Astrocyte (in vitro differentiated cells and primary cell): Measurements from ENCODE around the gene MEGF11. TPM values are rescaled to one million over a fixed set of nuclear protein-coding genes. Genes with fewer than 3 reads are reported as not detected.
A peak's percentile ranks its signal among the peaks of the same experiment; 100 is the strongest.

ENCODE experiments used
- DNase-seq: peaks from one replicate; pipeline ENCODE4 v3.0.0-alpha.2; 2010; ENCODE audit warnings: low read depth
- FAIRE-seq: peaks from 2 replicates; lab custom pipeline; 2011; peaks lifted over from hg19 to GRCh38; lab: Jason Lieb, UNC
- H2AFZ ChIP-seq: 2 replicates; pipeline ENCODE4 v1.6.0; 2012; ENCODE audit warnings: low read depth, low read length, inconsistent platforms
- H3K27ac ChIP-seq: 2 replicates; pipeline ENCODE4 v1.5.1; 2011; ENCODE audit warnings: low read depth, low read length, inconsistent platforms
- H3K27me3 ChIP-seq: 2 replicates; pipeline ENCODE4 v1.6.0; 2011; ENCODE audit warnings: low read length, inconsistent platforms; ENCODE audit not compliant: insufficient read depth
- H3K36me3 ChIP-seq: 2 replicates; pipeline ENCODE4 v1.5.1; 2011; ENCODE audit warnings: low read length, inconsistent platforms; ENCODE audit not compliant: insufficient read depth
- H3K4me1 ChIP-seq: 2 replicates; pipeline ENCODE4 v1.5.1; 2011; ENCODE audit warnings: low read length, inconsistent platforms; ENCODE audit not compliant: insufficient read depth
- H3K4me2 ChIP-seq: 2 replicates; pipeline ENCODE4 v1.6.0; 2012; ENCODE audit warnings: low read length, inconsistent platforms
- H3K4me3 ChIP-seq: 2 replicates; pipeline ENCODE4 v1.5.1; 2011; ENCODE audit warnings: low read depth, mild to moderate bottlenecking, low read length, inconsistent platforms; ENCODE audit not compliant: insufficient read depth
- H3K79me2 ChIP-seq: 2 replicates; pipeline ENCODE4 v1.6.0; 2012; ENCODE audit warnings: mild to moderate bottlenecking, low read length, inconsistent platforms; ENCODE audit not compliant: insufficient read depth
- H3K9ac ChIP-seq: 2 replicates; pipeline ENCODE4 v1.6.0; 2012; ENCODE audit warnings: mild to moderate bottlenecking, low read length, inconsistent platforms
- H3K9me3 ChIP-seq: 2 replicates; pipeline ENCODE4 v1.5.1; 2012; ENCODE audit warnings: low read depth, mild to moderate bottlenecking, low read length, inconsistent platforms; ENCODE audit not compliant: insufficient read depth
- H4K20me1 ChIP-seq: 2 replicates; pipeline ENCODE4 v1.6.0; 2012; ENCODE audit warnings: low read length, inconsistent platforms; ENCODE audit not compliant: insufficient read depth
- H3K27ac Mint-ChIP-seq: one replicate; pipeline ENCODE4 v1.8.0; 2021; ENCODE audit warnings: mild to moderate bottlenecking, mixed read lengths; ENCODE audit not compliant: unreplicated experiment
- H3K27me3 Mint-ChIP-seq: one replicate; pipeline ENCODE4 v1.8.0; 2021; ENCODE audit warnings: low read depth, mixed read lengths; ENCODE audit not compliant: unreplicated experiment
- H3K36me3 Mint-ChIP-seq: one replicate; pipeline ENCODE4 v1.8.0; 2021; ENCODE audit warnings: low read depth, mixed read lengths; ENCODE audit not compliant: unreplicated experiment
- H3K4me1 Mint-ChIP-seq: one replicate; pipeline ENCODE4 v1.8.0; 2021; ENCODE audit warnings: low read depth, mixed read lengths; ENCODE audit not compliant: unreplicated experiment
- H3K4me3 Mint-ChIP-seq: one replicate; pipeline ENCODE4 v1.8.0; 2021; ENCODE audit warnings: mild to moderate bottlenecking, moderate library complexity, mixed read lengths; ENCODE audit not compliant: unreplicated experiment
- H3K9me3 Mint-ChIP-seq: one replicate; pipeline ENCODE4 v1.8.0; 2021; ENCODE audit warnings: mild to moderate bottlenecking, mixed read lengths; ENCODE audit not compliant: unreplicated experiment
- EZH2 ChIP-seq: IDR thresholded peaks from 2 replicates; pipeline ENCODE4 v1.6.1; 2012; ENCODE audit warnings: mild to moderate bottlenecking, low read length, inconsistent platforms; ENCODE audit not compliant: insufficient read depth
- total RNA-seq: library from RNA; stranded (reverse); gene quantifications from 2 replicates; pipeline ENCODE4 v1.2.1, GENCODE V29; 2021
- TF ChIP-seq, protein P1 (sequence below): IDR thresholded peaks from 2 replicates; pipeline ENCODE4 v1.5.1; 2011; ENCODE audit warnings: low read depth, mild to moderate bottlenecking, inconsistent platforms, low read length, moderate library complexity; ENCODE audit not compliant: insufficient read depth

MEGF11 gene
- total RNA-seq, 1 donor from 2014 or later: 0.16 TPM

DNA sequence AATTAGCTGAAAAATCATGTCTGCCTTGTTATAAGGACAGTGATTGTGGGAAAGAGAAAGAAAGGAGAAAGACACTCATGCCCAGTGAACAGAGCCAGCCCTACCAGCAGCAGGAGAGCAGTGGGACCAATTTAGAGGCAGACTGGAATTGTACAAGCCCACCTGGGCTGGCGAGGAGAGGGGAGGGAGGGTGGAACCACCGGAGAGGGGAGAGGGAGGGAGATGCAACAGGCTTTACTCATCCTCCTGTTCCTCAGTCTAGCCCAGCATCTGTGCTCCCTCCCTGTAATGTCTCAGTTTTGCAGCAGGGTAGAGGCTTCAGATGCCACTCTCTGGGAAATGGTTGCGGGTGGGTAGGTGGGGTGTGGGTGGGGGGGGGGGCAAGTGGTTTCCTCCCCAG lies 329.5 kb downstream of the MEGF11 start:
- Histone ChIP-seq H4K20me1 (peaks cover 14% of the 10 kb centered on the region), H3K4me2 (no peak overlapping the region), H3K9me3 (no peaks in the 10 kb centered on the region), H3K27me3 (no peaks in the 10 kb centered on the region), H2AFZ (no peak overlapping the region), H3K4me1 (no peaks in the 10 kb centered on the region), H3K36me3 (no peaks in the 10 kb centered on the region), H3K79me2 (no peaks in the 10 kb centered on the region), H3K4me3 (no peak overlapping the region), H3K27ac (no peak overlapping the region), H3K9ac (no peak overlapping the region)
- no peak overlapping the region for H3K27ac Mint-ChIP-seq
- peaks cover 1% of the 10 kb centered on the region for H3K27me3 Mint-ChIP-seq
- FAIRE-seq (no peak), DNase-seq (no peak)
- no peaks in the 10 kb centered on the region for H3K4me1 Mint-ChIP-seq
- H3K4me3 Mint-ChIP-seq: no peak overlapping the region
- peaks cover 4% of the 10 kb centered on the region for H3K36me3 Mint-ChIP-seq
- TF ChIP-seq, protein P1, sequence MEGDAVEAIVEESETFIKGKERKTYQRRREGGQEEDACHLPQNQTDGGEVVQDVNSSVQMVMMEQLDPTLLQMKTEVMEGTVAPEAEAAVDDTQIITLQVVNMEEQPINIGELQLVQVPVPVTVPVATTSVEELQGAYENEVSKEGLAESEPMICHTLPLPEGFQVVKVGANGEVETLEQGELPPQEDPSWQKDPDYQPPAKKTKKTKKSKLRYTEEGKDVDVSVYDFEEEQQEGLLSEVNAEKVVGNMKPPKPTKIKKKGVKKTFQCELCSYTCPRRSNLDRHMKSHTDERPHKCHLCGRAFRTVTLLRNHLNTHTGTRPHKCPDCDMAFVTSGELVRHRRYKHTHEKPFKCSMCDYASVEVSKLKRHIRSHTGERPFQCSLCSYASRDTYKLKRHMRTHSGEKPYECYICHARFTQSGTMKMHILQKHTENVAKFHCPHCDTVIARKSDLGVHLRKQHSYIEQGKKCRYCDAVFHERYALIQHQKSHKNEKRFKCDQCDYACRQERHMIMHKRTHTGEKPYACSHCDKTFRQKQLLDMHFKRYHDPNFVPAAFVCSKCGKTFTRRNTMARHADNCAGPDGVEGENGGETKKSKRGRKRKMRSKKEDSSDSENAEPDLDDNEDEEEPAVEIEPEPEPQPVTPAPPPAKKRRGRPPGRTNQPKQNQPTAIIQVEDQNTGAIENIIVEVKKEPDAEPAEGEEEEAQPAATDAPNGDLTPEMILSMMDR: no peak
- no peak for TF ChIP-seq EZH2
- no peaks in the 10 kb centered on the region for H3K9me3 Mint-ChIP-seq

DNA sequence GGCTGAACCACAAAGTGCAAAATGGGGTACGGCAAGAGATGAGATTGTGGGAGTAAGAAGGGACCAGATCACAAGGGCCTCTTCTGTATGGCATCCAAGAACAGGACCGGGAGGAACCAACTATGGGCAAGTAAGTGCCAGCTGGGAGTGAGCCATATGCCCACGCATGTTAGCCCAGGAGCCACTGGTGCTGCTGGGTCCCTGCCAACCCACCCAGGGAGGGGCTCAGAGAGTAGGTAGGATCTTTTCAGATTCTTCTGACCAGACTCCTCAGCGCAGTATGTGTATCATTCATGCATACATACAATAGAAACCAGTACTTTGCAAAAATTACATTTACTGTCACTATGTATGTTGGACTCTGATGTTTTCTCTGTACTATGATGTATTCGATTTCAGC lies 330.3 kb downstream of the MEGF11 start:
- Mint-ChIP-seq H3K4me1 (no peaks in the 10 kb centered on the region), H3K27me3 (peaks cover 1% of the 10 kb centered on the region), H3K4me3 (no peak overlapping the region), H3K9me3 (no peaks in the 10 kb centered on the region), H3K36me3 (peaks cover 6% of the 10 kb centered on the region), H3K27ac (no peak overlapping the region)
- H3K27me3 ChIP-seq: no peaks in the 10 kb centered on the region
- no peaks in the 10 kb centered on the region for H3K4me1 ChIP-seq
- H3K9me3 ChIP-seq: no peaks in the 10 kb centered on the region
- FAIRE-seq (no peak), DNase-seq (no peak)
- H3K36me3 ChIP-seq: no peaks in the 10 kb centered on the region
- H3K79me2 ChIP-seq: no peaks in the 10 kb centered on the region
- H3K27ac ChIP-seq: no peak overlapping the region
- no peak overlapping the region for H3K4me2 ChIP-seq
- TF ChIP-seq, protein P1: no peak
- no peak for TF ChIP-seq EZH2
- H2AFZ ChIP-seq: no peak overlapping the region
- H3K4me3 ChIP-seq: no peak overlapping the region
- no peak overlapping the region for H3K9ac ChIP-seq
- peaks cover 14% of the 10 kb centered on the region for H4K20me1 ChIP-seq

DNA sequence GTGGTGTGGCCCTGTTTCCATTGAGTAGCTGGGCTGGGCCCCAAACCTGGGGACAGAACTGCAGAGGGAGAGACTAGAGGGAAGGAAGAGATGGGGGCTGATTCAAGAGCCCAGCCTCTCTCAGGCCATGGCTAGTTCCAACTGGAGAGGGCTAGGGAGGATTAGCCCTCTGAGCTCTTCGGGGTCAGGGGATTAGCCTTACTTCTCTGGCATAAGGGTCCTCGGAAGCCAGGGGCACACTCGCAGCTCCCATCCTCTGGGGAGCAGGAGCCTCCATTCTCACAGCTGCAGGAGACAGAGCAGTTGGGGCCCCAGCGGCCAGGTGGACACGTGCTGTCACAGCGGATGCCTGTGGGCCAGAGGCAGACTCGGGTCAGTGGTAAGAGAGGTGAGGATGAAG lies 330.9 kb downstream of the MEGF11 start:
- no peaks in the 10 kb centered on the region for H3K36me3 ChIP-seq
- H3K36me3 Mint-ChIP-seq: peaks cover 6% of the 10 kb centered on the region
- TF ChIP-seq EZH2: no peak
- TF ChIP-seq, protein P1: no peak
- H3K79me2 ChIP-seq: no peaks in the 10 kb centered on the region
- no peak overlapping the region for H3K4me3 ChIP-seq
- no peak overlapping the region for H3K27ac ChIP-seq
- DNase-seq (no peak), FAIRE-seq (no peak)
- H3K4me3 Mint-ChIP-seq: no peak overlapping the region
- peaks cover 18% of the 10 kb centered on the region for H4K20me1 ChIP-seq
- no peaks in the 10 kb centered on the region for H3K4me1 Mint-ChIP-seq
- H3K9me3 ChIP-seq: no peaks in the 10 kb centered on the region
- no peak overlapping the region for H3K9ac ChIP-seq
- peaks cover 1% of the 10 kb centered on the region for H3K27me3 Mint-ChIP-seq
- no peak overlapping the region for H2AFZ ChIP-seq
- no peaks in the 10 kb centered on the region for H3K27me3 ChIP-seq
- H3K4me1 ChIP-seq: no peaks in the 10 kb centered on the region
- H3K4me2 ChIP-seq: no peak overlapping the region
- H3K27ac Mint-ChIP-seq: peak overlapping the region; percentile 4
- H3K9me3 Mint-ChIP-seq: no peaks in the 10 kb centered on the region
